AG10803 (cell line): Measurements from ENCODE around the gene IKBKE.
A peak's percentile ranks its signal among the peaks of the same experiment; 100 is the strongest.

Source experiments
- DNase-seq: peaks from one replicate; pipeline ENCODE4 v3.0.0; 2010; ENCODE audit warnings: low read depth
- H3K4me3 ChIP-seq: 2 replicates; pipeline ENCODE4 v1.5.1; 2011; ENCODE audit warnings: mild to moderate bottlenecking, low read length, control low read depth
- CTCF ChIP-seq: conservative IDR thresholded peaks from 2 replicates; pipeline ENCODE4 v1.5.1; 2011; ENCODE audit warnings: mild to moderate bottlenecking, low read length, control low read depth, inconsistent platforms

The IKBKE gene

GRCh38 chr1:206495493-206496046 is 25.3 kb downstream of the IKBKE start:
- H3K4me3 ChIP-seq: no peak overlapping the region
- DNase-seq: peak; percentile 27
- TF ChIP-seq CTCF: no peak

GRCh38 chr1:206496131-206496793 is 26.0 kb downstream of the IKBKE start:
- TF ChIP-seq CTCF: no peak
- no peak for DNase-seq

DNA sequence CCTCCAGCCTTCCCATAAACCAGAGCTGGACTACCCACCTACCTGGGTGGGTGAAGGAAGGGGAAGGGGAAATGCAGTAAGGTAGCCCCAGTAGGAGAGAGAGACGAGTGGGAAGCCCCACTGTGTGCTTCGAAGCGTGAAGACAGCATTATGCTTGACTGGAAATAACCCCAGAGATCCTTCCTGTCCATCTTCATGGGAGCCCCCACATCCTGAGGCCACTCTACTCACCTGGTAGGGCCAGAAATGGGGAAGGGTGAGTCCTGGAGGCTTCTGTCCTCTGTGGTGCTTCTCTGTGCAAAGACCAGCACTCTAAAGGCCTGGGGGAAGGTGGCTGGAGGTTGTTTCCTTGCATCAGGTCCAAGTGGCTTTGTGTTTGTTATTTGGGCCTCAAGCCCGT is 27.1 kb downstream of the IKBKE start:
- no peak for DNase-seq
- no peak overlapping the region for H3K4me3 ChIP-seq
- TF ChIP-seq CTCF: no peak

More at GRCh38 chr1:206496131-206496793, 26.0 kb downstream of the IKBKE start:
- H3K4me3 ChIP-seq: no peak overlapping the region

DNA sequence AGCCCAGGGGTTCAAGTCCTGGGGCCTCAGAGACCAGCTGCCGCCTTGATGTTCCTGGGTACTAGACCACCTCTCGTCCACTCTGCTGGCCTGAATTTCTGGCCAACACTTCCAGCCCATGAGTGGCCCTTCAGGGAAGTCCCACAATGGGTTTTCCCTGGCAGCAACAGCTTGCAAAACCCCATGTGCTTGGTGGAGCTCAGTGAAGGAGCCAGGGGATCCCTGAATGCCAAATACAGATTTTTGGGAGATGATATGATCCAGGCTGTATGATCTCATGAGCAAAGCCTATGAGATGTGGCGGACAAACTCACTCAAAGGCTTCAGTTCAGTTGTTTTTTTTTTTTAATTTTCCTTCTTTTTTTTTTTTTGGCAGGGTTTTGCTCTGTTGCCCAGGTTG is 27.5 kb downstream of the IKBKE start:
- peak; percentile 27 for DNase-seq
- H3K4me3 ChIP-seq: no peak overlapping the region
- TF ChIP-seq CTCF: no peak

DNA sequence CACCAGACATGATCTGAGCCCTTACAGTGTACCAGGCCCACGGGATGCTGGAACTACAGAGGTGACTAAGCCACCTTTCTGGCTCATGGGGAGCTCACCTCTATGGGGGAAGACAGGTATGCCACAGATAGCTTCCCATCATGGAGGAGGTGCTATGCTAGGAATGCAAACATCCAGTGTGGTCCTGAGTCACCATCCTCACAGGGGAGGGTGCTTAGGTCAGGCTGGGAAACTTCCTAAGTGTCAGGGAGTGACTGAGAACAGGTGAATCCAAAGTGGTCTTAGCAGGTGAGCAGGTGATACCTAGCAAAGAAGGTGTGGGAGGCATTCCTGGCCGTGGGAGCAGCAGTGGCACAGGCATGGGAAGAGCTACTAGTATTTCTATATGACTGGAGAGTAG is 28.4 kb downstream of the IKBKE start:
- no peak overlapping the region for H3K4me3 ChIP-seq
- TF ChIP-seq CTCF: no peak
- DNase-seq: no peak

DNA sequence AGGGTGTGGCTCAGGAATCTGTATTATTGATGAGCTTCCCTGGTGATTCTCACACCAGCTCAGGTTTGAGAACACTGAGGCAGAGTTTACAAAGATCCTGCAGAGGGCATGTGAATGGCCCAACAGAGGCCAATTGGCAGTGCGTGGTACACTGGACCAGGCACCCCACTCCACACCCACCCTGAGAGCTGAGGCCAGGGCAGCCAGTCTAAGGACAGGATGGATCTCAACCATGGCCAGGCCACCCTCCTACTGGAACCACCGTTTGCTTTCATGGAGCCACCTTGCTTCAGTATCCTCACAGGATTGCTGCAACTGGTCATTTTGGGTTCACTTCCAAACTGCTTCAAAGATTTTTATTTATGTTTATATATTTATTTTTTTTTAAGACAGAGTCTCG is 29.8 kb downstream of the IKBKE start:
- no peak for TF ChIP-seq CTCF
- no peak overlapping the region for H3K4me3 ChIP-seq
- no peak for DNase-seq

DNA sequence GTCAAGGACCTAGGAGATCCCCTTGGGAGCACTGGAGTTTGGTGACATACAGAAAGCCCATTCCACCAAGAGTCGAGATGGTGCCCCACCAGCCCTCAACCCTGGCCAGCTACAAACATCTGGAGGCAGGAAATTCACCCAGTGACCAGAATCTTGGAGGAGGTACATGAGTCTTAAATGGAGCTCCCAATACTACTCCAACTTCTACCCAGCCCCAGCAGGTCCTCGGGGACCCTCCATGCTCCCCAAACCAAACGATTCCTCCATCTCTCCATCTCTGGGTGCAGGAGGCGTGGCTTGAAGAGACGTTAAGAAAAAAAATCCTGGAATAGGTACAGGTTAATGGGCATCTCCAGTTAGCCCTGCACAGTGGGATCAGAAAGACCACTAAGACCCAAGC is 31.6 kb downstream of the IKBKE start:
- TF ChIP-seq CTCF: no peak
- DNase-seq: no peak
- H3K4me3 ChIP-seq: no peak overlapping the region; the same call in 1 of the 2 replicates
